Mesendoderm (in vitro differentiated cells): ENCODE data around the gene NRP1.

Source experiments
- DNase-seq: peaks from one replicate; pipeline ENCODE4 v3.0.0; 2013
- H2AK5ac ChIP-seq: 2 replicates; pipeline ENCODE4 v1.6.1; 2013; ENCODE audit warnings: low read length, inconsistent platforms
- H2BK120ac ChIP-seq: 2 replicates; pipeline ENCODE4 v1.6.1; 2013; ENCODE audit warnings: low read depth, mild to moderate bottlenecking, low read length, moderate library complexity, mixed read lengths
- H2BK15ac ChIP-seq: replicated peaks from 2 replicates; pipeline ENCODE4 v1.6.1; 2013; ENCODE audit warnings: low read depth, mild to moderate bottlenecking, moderate library complexity
- H2BK5ac ChIP-seq: 2 replicates; pipeline ENCODE4 v1.6.1; 2013; ENCODE audit warnings: low read length, inconsistent platforms
- H3K18ac ChIP-seq: 2 replicates; pipeline ENCODE4 v1.6.1; 2013; ENCODE audit warnings: mild to moderate bottlenecking, low read length, mixed read lengths
- H3K23ac ChIP-seq: one replicate; pipeline ENCODE4 v1.6.1; 2013; ENCODE audit warnings: low read length
- H3K27ac ChIP-seq: 2 replicates; pipeline ENCODE4 v1.5.1; 2013; ENCODE audit warnings: low read depth, mild to moderate bottlenecking, inconsistent platforms, low read length, moderate library complexity
- H3K27me3 ChIP-seq: 2 replicates; pipeline ENCODE4 v1.6.1; 2013; ENCODE audit warnings: low read length, control low read depth, mild to moderate bottlenecking, inconsistent platforms; ENCODE audit not compliant: insufficient read depth, poor library complexity
- H3K36me3 ChIP-seq: 2 replicates; pipeline ENCODE4 v1.6.1; 2013; ENCODE audit warnings: low read length, inconsistent platforms; ENCODE audit not compliant: control insufficient read depth, insufficient read depth
- H3K4ac ChIP-seq: one replicate; pipeline ENCODE4 v1.6.1; 2013; ENCODE audit warnings: low read depth, mild to moderate bottlenecking, low read length, moderate library complexity
- H3K4me1 ChIP-seq: 2 replicates; pipeline ENCODE4 v1.6.1; 2013; ENCODE audit warnings: low read depth, low read length, inconsistent platforms; ENCODE audit not compliant: control insufficient read depth
- H3K4me2 ChIP-seq: 2 replicates; pipeline ENCODE4 v1.6.1; 2013; ENCODE audit warnings: low read length
- H3K4me3 ChIP-seq: 2 replicates; pipeline ENCODE4 v1.5.1; 2013; ENCODE audit warnings: mild to moderate bottlenecking, low read length
- H3K56ac ChIP-seq: one replicate; pipeline ENCODE4 v1.6.1; 2013; ENCODE audit warnings: low read length
- H3K79me1 ChIP-seq: 2 replicates; pipeline ENCODE4 v1.6.1; 2013; ENCODE audit warnings: low read length, inconsistent platforms
- H3K79me2 ChIP-seq: 2 replicates; pipeline ENCODE4 v1.6.1; 2013; ENCODE audit warnings: mild to moderate bottlenecking, low read length; ENCODE audit not compliant: control insufficient read depth, insufficient read depth
- H3K9ac ChIP-seq: 2 replicates; pipeline ENCODE4 v1.6.1; 2013; ENCODE audit warnings: low read length, inconsistent platforms
- H4K5ac ChIP-seq: one replicate; pipeline ENCODE4 v1.6.1; 2013; ENCODE audit warnings: low read length
- H4K8ac ChIP-seq: one replicate; pipeline ENCODE4 v1.6.1; 2013; ENCODE audit warnings: low read depth, mild to moderate bottlenecking, control low read depth, low read length, moderate library complexity
- WGBS: extraction: QIAGEN DNeasy Blood & Tissue Kit; methylation state at CpG from one replicate; pipeline ENCODE4 v1.1.7; 2013; ENCODE audit warnings: low lambda C conversion rate, missing lambda C conversion rate; ENCODE audit not compliant: insufficient coverage; ENCODE audit errors: extremely low coverage; 5-methylcytosine and 5-hydroxymethylcytosine counted together

The NRP1 gene

GRCh38 chr10:33377658-33378025 is 43.2 kb upstream of the NRP1 start:
- no peaks in the 10 kb centered on the region for H3K27me3 ChIP-seq
- no CpG with 5 or more reads among the region's 4 CpGs for WGBS
- H4K5ac ChIP-seq = no peak overlapping the region
- no peak overlapping the region for H3K56ac ChIP-seq
- no peaks in the 10 kb centered on the region for H3K36me3 ChIP-seq
- no peak overlapping the region for H2BK5ac ChIP-seq
- H2BK120ac ChIP-seq = no peak overlapping the region
- no peak overlapping the region for H3K27ac ChIP-seq
- no peaks in the 10 kb centered on the region for H3K79me2 ChIP-seq
- H3K18ac ChIP-seq = no peak overlapping the region
- no peak overlapping the region for H4K8ac ChIP-seq
- no peak overlapping the region for H3K23ac ChIP-seq
- DNase-seq = no peak
- H3K4me2 ChIP-seq = no peak overlapping the region
- no peak overlapping the region for H2BK15ac ChIP-seq
- H2AK5ac ChIP-seq = no peak overlapping the region
- no peak overlapping the region for H3K4ac ChIP-seq
- no peak overlapping the region for H3K4me3 ChIP-seq
- no peak overlapping the region for H3K9ac ChIP-seq
- no peaks in the 10 kb centered on the region for H3K4me1 ChIP-seq
- no peaks in the 10 kb centered on the region for H3K79me1 ChIP-seq

GRCh38 chr10:33376976-33377657 is 42.6 kb upstream of the NRP1 start:
- Histone ChIP-seq H3K56ac (no peak overlapping the region), H3K79me2 (no peaks in the 10 kb centered on the region), H3K4me2 (no peak overlapping the region), H2BK15ac (no peak overlapping the region), H4K5ac (no peak overlapping the region), H3K4ac (no peak overlapping the region), H3K27me3 (no peaks in the 10 kb centered on the region), H3K4me3 (no peak overlapping the region), H3K27ac (no peak overlapping the region), H2AK5ac (no peak overlapping the region), H3K18ac (no peak overlapping the region), H2BK120ac (no peak overlapping the region), H3K36me3 (no peaks in the 10 kb centered on the region), H3K9ac (no peak overlapping the region), H4K8ac (no peak overlapping the region), H3K79me1 (no peaks in the 10 kb centered on the region), H3K4me1 (no peaks in the 10 kb centered on the region), H2BK5ac (no peak overlapping the region), H3K23ac (no peak overlapping the region)
- DNase-seq = no peak
- no CpG with 5 or more reads among the region's 4 CpGs for WGBS

- Histone ChIP-seq H4K5ac (no peak overlapping the region), H2AK5ac (no peak overlapping the region), H3K56ac (no peak overlapping the region), H3K9ac (no peak overlapping the region), H3K23ac (no peak overlapping the region), H3K4me3 (no peak overlapping the region), H3K27me3 (no peaks in the 10 kb centered on the region), H3K79me2 (no peaks in the 10 kb centered on the region), H3K4me1 (no peaks in the 10 kb centered on the region), H3K79me1 (no peaks in the 10 kb centered on the region), H3K4me2 (no peak overlapping the region), H3K36me3 (no peaks in the 10 kb centered on the region), H2BK120ac (no peak overlapping the region), H4K8ac (no peak overlapping the region), H2BK15ac (no peak overlapping the region), H3K27ac (no peak overlapping the region), H2BK5ac (no peak overlapping the region), H3K18ac (no peak overlapping the region), H3K4ac (no peak overlapping the region)
- no peak for DNase-seq
- no CpG with 5 or more reads among the region's 2 CpGs for WGBS
These were observed 42.0 kb upstream of the NRP1 start for GRCh38 chr10:33376476-33376875.

- Histone ChIP-seq H3K79me2 (no peaks in the 10 kb centered on the region), H3K27me3 (no peaks in the 10 kb centered on the region), H3K79me1 (no peaks in the 10 kb centered on the region), H3K18ac (no peak overlapping the region), H3K4me2 (no peak overlapping the region), H3K56ac (no peak overlapping the region), H2AK5ac (no peak overlapping the region), H3K4me1 (no peaks in the 10 kb centered on the region), H4K5ac (no peak overlapping the region), H4K8ac (no peak overlapping the region), H3K4ac (no peak overlapping the region), H2BK15ac (no peak overlapping the region), H3K36me3 (no peaks in the 10 kb centered on the region), H3K9ac (no peak overlapping the region), H3K27ac (no peak overlapping the region), H3K4me3 (no peak overlapping the region), H2BK120ac (no peak overlapping the region), H3K23ac (no peak overlapping the region), H2BK5ac (no peak overlapping the region)
- no CpG with 5 or more reads among the region's 2 CpGs for WGBS
- DNase-seq = no peak
These were observed 38.8 kb upstream of the NRP1 start for GRCh38 chr10:33373263-33373662.

- Histone ChIP-seq H4K5ac (no peak overlapping the region), H3K27me3 (no peaks in the 10 kb centered on the region), H3K18ac (no peak overlapping the region), H3K4me2 (no peak overlapping the region), H2AK5ac (no peak overlapping the region), H3K56ac (no peak overlapping the region), H3K9ac (no peak overlapping the region), H3K4me1 (no peaks in the 10 kb centered on the region), H3K27ac (no peak overlapping the region), H3K79me1 (no peaks in the 10 kb centered on the region), H3K4ac (no peak overlapping the region), H4K8ac (no peak overlapping the region), H2BK15ac (no peak overlapping the region), H3K36me3 (no peaks in the 10 kb centered on the region), H3K4me3 (no peak overlapping the region), H2BK5ac (no peak overlapping the region), H3K23ac (no peak overlapping the region), H3K79me2 (no peaks in the 10 kb centered on the region), H2BK120ac (no peak overlapping the region)
- DNase-seq = no peak
- no CpG with 5 or more reads among the region's 4 CpGs for WGBS
These were observed 36.8 kb upstream of the NRP1 start for GRCh38 chr10:33371234-33371633.

- H3K27ac ChIP-seq = no peak overlapping the region
- no peak overlapping the region for H2BK15ac ChIP-seq
- H3K4me3 ChIP-seq = no peak overlapping the region
- no CpG with 5 or more reads among the region's 2 CpGs for WGBS
- H3K4me1 ChIP-seq = no peaks in the 10 kb centered on the region
- H3K36me3 ChIP-seq = no peaks in the 10 kb centered on the region
- no peak overlapping the region for H4K8ac ChIP-seq
- no peaks in the 10 kb centered on the region for H3K79me1 ChIP-seq
- H2AK5ac ChIP-seq = no peak overlapping the region
- no peak overlapping the region for H3K9ac ChIP-seq
- H3K79me2 ChIP-seq = no peaks in the 10 kb centered on the region
- H4K5ac ChIP-seq = no peak overlapping the region
- no peaks in the 10 kb centered on the region for H3K27me3 ChIP-seq
- no peak for DNase-seq
- H3K4me2 ChIP-seq = no peak overlapping the region
- H2BK5ac ChIP-seq = no peak overlapping the region
- no peak overlapping the region for H3K18ac ChIP-seq
- H2BK120ac ChIP-seq = no peak overlapping the region
- no peak overlapping the region for H3K23ac ChIP-seq
- no peak overlapping the region for H3K4ac ChIP-seq
- H3K56ac ChIP-seq = no peak overlapping the region
These were observed 36.0 kb upstream of the NRP1 start for GRCh38 chr10:33370434-33370930.
